Liver (tissue), 9 donors: ENCODE results near the gene WDR20. TPM values are rescaled to one million over a fixed set of nuclear protein-coding genes. Genes with fewer than 3 reads are reported as not detected.

ENCODE experiments used
- DNase-seq: peaks from one replicate; pipeline ENCODE4 v3.0.0-alpha.2; 2017; ENCODE audit warnings: low spot score
- H3K27ac ChIP-seq, 2 donors: one replicate each; pipeline ENCODE4 v1.7.0; 2013; ENCODE audit warnings: inconsistent platforms in 2 of 2, low read length in 2 of 2, control low read depth in 1 of 2, low read depth in 1 of 2, mild to moderate bottlenecking in 1 of 2
- H3K27me3 ChIP-seq, 4 donors: one replicate each; pipeline versions ENCODE4 v1.6.1 to v1.7.0; 2013; ENCODE audit warnings: low read length in 3 of 4, inconsistent platforms in 1 of 4, mild to moderate bottlenecking in 1 of 4, moderate library complexity in 1 of 4; ENCODE audit not compliant: control insufficient read depth in 4 of 4, insufficient read depth in 4 of 4
- H3K36me3 ChIP-seq, 4 donors: one replicate each; pipeline versions ENCODE4 v1.6.1 to v1.7.0; 2013; ENCODE audit warnings: low read length in 3 of 4, mild to moderate bottlenecking in 3 of 4, low read depth in 1 of 4, moderate library complexity in 1 of 4; ENCODE audit not compliant: control insufficient read depth in 4 of 4, insufficient read depth in 3 of 4
- H3K4me1 ChIP-seq, 4 donors: one replicate each; pipeline versions ENCODE4 v1.6.1 to v1.7.0; 2013; ENCODE audit warnings: low read length in 3 of 4, mild to moderate bottlenecking in 3 of 4, moderate library complexity in 1 of 4; ENCODE audit not compliant: control insufficient read depth in 4 of 4, insufficient read depth in 4 of 4
- H3K4me3 ChIP-seq, 3 donors: one replicate each; pipeline versions ENCODE4 v1.6.1 to v1.7.0; 2013; ENCODE audit warnings: low read length in 3 of 3, control low read depth in 1 of 3, low read depth in 1 of 3, mild to moderate bottlenecking in 1 of 3
- H3K9ac ChIP-seq, 2 donors: one replicate each; pipeline ENCODE4 v1.7.0; 2013; ENCODE audit warnings: low read length in 2 of 2, mild to moderate bottlenecking in 2 of 2, moderate library complexity in 2 of 2, control low read depth in 1 of 2, low read depth in 1 of 2
- H3K9me3 ChIP-seq, 4 donors: one replicate each; pipeline versions ENCODE4 v1.6.1 to v1.7.0; 2013; ENCODE audit warnings: low read length in 3 of 4; ENCODE audit not compliant: control insufficient read depth in 4 of 4
- EGR1 ChIP-seq, 2 donors: IDR thresholded peaks; 2 replicates each; pipeline ENCODE4 v1.6.1; 2016 to 2018; ENCODE audit warnings: antibody characterized with exemption in 2 of 2, low read depth in 2 of 2
- FOXA1 ChIP-seq: IDR thresholded peaks from 2 replicates; pipeline ENCODE4 v1.6.1; 2016; ENCODE audit warnings: antibody characterized with exemption
- FOXA2 ChIP-seq: IDR thresholded peaks from 2 replicates; pipeline ENCODE4 v1.6.1; 2016; ENCODE audit warnings: antibody characterized with exemption
- GABPA ChIP-seq, 2 donors: IDR thresholded peaks in 1 of 2; conservative IDR thresholded peaks in 1 of 2; 2 replicates each; pipeline ENCODE4 v1.6.1; 2016; ENCODE audit warnings: antibody characterized with exemption in 2 of 2, mild to moderate bottlenecking in 1 of 2, moderate library complexity in 1 of 2
- HNF4A ChIP-seq, 2 donors: conservative IDR thresholded peaks; 2 replicates each; pipeline ENCODE4 v1.6.1; 2016; ENCODE audit warnings: antibody characterized with exemption in 2 of 2, mild to moderate bottlenecking in 2 of 2
- HNF4G ChIP-seq: IDR thresholded peaks from 2 replicates; pipeline ENCODE4 v1.6.1; 2016; ENCODE audit warnings: antibody characterized with exemption
- JUND ChIP-seq, 2 donors: IDR thresholded peaks; 2 replicates each; pipeline ENCODE4 v1.6.1; 2016; ENCODE audit warnings: antibody characterized with exemption in 2 of 2
- NR2F2 ChIP-seq: IDR thresholded peaks from 2 replicates; pipeline ENCODE4 v1.6.1; 2016; ENCODE audit warnings: antibody characterized with exemption
- RAD21 ChIP-seq, 2 donors: IDR thresholded peaks; 2 replicates each; pipeline ENCODE4 v1.6.1; 2016; ENCODE audit warnings: antibody characterized with exemption in 2 of 2, mild to moderate bottlenecking in 2 of 2
- RXRA ChIP-seq, 2 donors: IDR thresholded peaks; 2 replicates each; pipeline ENCODE4 v1.6.1; 2017 to 2018; ENCODE audit warnings: antibody characterized with exemption in 2 of 2, mild to moderate bottlenecking in 1 of 2
- SP1 ChIP-seq: IDR thresholded peaks from 2 replicates; pipeline ENCODE4 v1.6.1; 2018; ENCODE audit warnings: antibody characterized with exemption, mild to moderate bottlenecking
- TAF1 ChIP-seq: conservative IDR thresholded peaks from 2 replicates; pipeline ENCODE4 v1.6.1; 2016; ENCODE audit warnings: antibody characterized with exemption, mild to moderate bottlenecking
- YY1 ChIP-seq: IDR thresholded peaks from 2 replicates; pipeline ENCODE4 v1.6.1; 2016; ENCODE audit warnings: antibody characterized with exemption, mild to moderate bottlenecking
- WGBS: extraction: QIAGEN DNeasy Blood & Tissue Kit; methylation state at CpG from one replicate; pipeline ENCODE4 v1.1.7; 2013; 5-methylcytosine and 5-hydroxymethylcytosine counted together
- polyA plus RNA-seq, 2 donors: library from polyadenylated mRNA; stranded (reverse) in 1 of 2; unstranded in 1 of 2; fragments of 200-250 nt in 1 of 2; fragments of >200 nt in 1 of 2; fragmentation: Nextera tagmentation in 1 of 2; extraction: Ambion mirVana in 1 of 2; gene quantifications; one replicate each; pipeline versions ENCODE4 v1.2.1 to v1.2.3, GENCODE V29; 2013 to 2015
- total RNA-seq, 2 donors: library from RNA; depleted of rRNA; stranded (reverse); fragments of >200 nt; gene quantifications; one replicate each; pipeline ENCODE4 v1.2.3, GENCODE V29; 2014
- TF ChIP-seq, protein P1 (sequence below): fragments of 150-350 bp; IDR thresholded peaks from 2 replicates; pipeline ENCODE4 v1.5.1; 2017; ENCODE audit warnings: improper control_type of control experiment, low read depth, low read length; ENCODE audit not compliant: missing input control
- TF ChIP-seq, protein P2 (sequence below): IDR thresholded peaks from 2 replicates; pipeline ENCODE4 v1.6.1; 2016; ENCODE audit warnings: antibody characterized with exemption
- TF ChIP-seq, protein P3 (sequence below): IDR thresholded peaks from 2 replicates; pipeline ENCODE4 v1.6.1; 2016; ENCODE audit warnings: antibody characterized with exemption, mild to moderate bottlenecking
- TF ChIP-seq, protein P4 (sequence below): IDR thresholded peaks from 2 replicates; pipeline ENCODE4 v1.6.1; 2016; ENCODE audit warnings: antibody characterized with exemption
- TF ChIP-seq, protein P5 (sequence below): IDR thresholded peaks from 2 replicates; pipeline ENCODE4 v1.6.1; 2016; ENCODE audit warnings: antibody characterized with exemption
- donor health status: healthy.
- donor health status: healthy.
- donor health status: healthy.
- donor health status: healthy.
- donor health status: healthy.

The WDR20 gene
- total and polyA plus RNA-seq, 4 donors = 6.5 to 18.5 (median 11.0) TPM

DNA sequence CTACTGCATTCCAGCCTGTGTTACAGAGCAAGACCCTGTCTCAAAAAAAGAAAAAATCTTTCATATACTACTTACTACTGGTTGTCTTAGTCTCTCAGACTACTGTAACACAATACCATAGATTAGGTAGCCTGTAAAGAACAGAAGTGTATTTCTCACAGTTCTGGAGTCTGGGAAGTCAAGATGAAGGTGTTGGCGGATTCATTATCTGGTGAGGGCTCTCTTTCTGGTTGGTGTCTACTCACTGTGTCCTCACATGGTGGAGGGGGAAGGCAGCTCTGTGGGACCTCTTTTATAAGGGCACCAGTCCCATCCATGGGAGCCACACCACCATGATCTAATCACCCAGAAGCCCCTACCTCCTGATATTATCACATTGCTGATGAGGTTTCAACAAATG is 14.4 kb downstream of the WDR20 start:
- peaks cover 2 to 11% (median 6%) of the 10 kb centered on the region in 4 donors for H3K4me1 ChIP-seq
- H3K4me3 ChIP-seq = no peak overlapping the region
- TF ChIP-seq, protein P1, sequence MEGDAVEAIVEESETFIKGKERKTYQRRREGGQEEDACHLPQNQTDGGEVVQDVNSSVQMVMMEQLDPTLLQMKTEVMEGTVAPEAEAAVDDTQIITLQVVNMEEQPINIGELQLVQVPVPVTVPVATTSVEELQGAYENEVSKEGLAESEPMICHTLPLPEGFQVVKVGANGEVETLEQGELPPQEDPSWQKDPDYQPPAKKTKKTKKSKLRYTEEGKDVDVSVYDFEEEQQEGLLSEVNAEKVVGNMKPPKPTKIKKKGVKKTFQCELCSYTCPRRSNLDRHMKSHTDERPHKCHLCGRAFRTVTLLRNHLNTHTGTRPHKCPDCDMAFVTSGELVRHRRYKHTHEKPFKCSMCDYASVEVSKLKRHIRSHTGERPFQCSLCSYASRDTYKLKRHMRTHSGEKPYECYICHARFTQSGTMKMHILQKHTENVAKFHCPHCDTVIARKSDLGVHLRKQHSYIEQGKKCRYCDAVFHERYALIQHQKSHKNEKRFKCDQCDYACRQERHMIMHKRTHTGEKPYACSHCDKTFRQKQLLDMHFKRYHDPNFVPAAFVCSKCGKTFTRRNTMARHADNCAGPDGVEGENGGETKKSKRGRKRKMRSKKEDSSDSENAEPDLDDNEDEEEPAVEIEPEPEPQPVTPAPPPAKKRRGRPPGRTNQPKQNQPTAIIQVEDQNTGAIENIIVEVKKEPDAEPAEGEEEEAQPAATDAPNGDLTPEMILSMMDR = no peak
- TF ChIP-seq HNF4A (conservative IDR thresholded peaks at IDR 0.05) = no peak
- TF ChIP-seq RAD21 (IDR thresholded peaks at IDR 0.05) = no peak
- TF ChIP-seq SP1 = no peak
- TF ChIP-seq FOXA2 = no peak
- TF ChIP-seq, protein P2, sequence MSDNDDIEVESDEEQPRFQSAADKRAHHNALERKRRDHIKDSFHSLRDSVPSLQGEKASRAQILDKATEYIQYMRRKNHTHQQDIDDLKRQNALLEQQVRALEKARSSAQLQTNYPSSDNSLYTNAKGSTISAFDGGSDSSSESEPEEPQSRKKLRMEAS = no peak
- TF ChIP-seq FOXA1 = no peak
- no peak for TF ChIP-seq YY1
- no peak for TF ChIP-seq GABPA (IDR thresholded peaks at IDR 0.05 in 1 of 2, conservative IDR thresholded peaks at IDR 0.05 in 1 of 2)
- TF ChIP-seq JUND (IDR thresholded peaks at IDR 0.05) = no peak
- no peak for TF ChIP-seq TAF1
- TF ChIP-seq, protein P3, sequence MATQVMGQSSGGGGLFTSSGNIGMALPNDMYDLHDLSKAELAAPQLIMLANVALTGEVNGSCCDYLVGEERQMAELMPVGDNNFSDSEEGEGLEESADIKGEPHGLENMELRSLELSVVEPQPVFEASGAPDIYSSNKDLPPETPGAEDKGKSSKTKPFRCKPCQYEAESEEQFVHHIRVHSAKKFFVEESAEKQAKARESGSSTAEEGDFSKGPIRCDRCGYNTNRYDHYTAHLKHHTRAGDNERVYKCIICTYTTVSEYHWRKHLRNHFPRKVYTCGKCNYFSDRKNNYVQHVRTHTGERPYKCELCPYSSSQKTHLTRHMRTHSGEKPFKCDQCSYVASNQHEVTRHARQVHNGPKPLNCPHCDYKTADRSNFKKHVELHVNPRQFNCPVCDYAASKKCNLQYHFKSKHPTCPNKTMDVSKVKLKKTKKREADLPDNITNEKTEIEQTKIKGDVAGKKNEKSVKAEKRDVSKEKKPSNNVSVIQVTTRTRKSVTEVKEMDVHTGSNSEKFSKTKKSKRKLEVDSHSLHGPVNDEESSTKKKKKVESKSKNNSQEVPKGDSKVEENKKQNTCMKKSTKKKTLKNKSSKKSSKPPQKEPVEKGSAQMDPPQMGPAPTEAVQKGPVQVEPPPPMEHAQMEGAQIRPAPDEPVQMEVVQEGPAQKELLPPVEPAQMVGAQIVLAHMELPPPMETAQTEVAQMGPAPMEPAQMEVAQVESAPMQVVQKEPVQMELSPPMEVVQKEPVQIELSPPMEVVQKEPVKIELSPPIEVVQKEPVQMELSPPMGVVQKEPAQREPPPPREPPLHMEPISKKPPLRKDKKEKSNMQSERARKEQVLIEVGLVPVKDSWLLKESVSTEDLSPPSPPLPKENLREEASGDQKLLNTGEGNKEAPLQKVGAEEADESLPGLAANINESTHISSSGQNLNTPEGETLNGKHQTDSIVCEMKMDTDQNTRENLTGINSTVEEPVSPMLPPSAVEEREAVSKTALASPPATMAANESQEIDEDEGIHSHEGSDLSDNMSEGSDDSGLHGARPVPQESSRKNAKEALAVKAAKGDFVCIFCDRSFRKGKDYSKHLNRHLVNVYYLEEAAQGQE = no peak
- TF ChIP-seq, protein P4, sequence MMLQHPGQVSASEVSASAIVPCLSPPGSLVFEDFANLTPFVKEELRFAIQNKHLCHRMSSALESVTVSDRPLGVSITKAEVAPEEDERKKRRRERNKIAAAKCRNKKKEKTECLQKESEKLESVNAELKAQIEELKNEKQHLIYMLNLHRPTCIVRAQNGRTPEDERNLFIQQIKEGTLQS = no peak
- no peak for TF ChIP-seq HNF4G
- TF ChIP-seq NR2F2 = no peak
- no peak for TF ChIP-seq RXRA (IDR thresholded peaks at IDR 0.05)
- no peak for TF ChIP-seq EGR1 (IDR thresholded peaks at IDR 0.05; ENCODE audit: low read depth in 2 of 2)
- WGBS = 97% methylated on average over 1 of the region's 1 CpG
- H3K9me3 ChIP-seq = no peaks in the 10 kb centered on the region
- H3K27me3 ChIP-seq = no peaks in the 10 kb centered on the region
- no peak for DNase-seq
- peaks cover 0 to 9% (median 1%) of the 10 kb centered on the region in 4 donors for H3K36me3 ChIP-seq
- H3K27ac ChIP-seq = no peak overlapping the region
- H3K9ac ChIP-seq = no peak overlapping the region

DNA sequence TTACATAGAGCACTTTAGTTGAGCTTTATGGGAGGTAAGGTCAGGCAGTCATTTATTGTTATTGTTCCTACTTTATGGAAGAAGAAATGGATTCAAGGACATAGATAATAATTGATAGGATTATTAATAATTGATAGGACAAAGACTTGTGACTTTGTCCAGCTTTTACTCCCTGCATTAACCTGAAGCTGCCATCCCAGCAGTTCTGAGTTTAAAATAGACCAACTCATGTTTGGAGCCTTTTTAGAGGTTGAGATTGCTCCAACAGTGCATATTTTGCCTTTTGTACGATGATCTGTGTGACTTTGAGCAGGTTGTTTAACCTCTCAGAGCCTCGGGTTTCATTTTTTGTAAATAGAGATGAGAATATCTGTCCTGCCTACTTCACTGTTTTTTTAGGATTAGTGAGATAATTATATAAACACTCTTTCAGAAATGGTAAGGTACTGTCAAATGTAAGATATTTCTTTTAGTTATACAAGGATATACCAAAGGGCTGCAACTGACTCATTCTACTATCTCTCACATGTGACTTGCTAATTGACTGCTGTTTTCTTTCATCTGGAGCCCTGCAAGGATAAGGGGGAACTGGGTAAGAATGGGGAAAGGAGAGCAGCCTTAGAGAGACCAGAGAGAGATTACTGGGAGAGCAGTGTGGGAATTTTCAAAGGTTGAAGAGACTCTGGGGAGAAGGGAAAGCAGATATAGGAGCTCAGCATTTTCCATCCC is 15.3 kb downstream of the WDR20 start:
- Histone ChIP-seq H3K4me3 (no peak overlapping the region), H3K9ac (no peak overlapping the region), H3K36me3 (peaks cover 0 to 9% (median 1%) of the 10 kb centered on the region in 4 donors), H3K4me1 (peaks cover 2 to 11% (median 6%) of the 10 kb centered on the region in 4 donors), H3K9me3 (no peaks in the 10 kb centered on the region), H3K27ac (no peak overlapping the region), H3K27me3 (no peaks in the 10 kb centered on the region)
- 29% methylated on average over 2 of the region's 2 CpGs for WGBS
- DNase-seq = no peak
- TF ChIP-seq GABPA (IDR thresholded peaks at IDR 0.05 in 1 of 2, conservative IDR thresholded peaks at IDR 0.05 in 1 of 2) (no peak), YY1 (no peak), HNF4G (no peak), FOXA2 (no peak), TAF1 (no peak), SP1 (no peak), NR2F2 (no peak), EGR1 (IDR thresholded peaks at IDR 0.05; ENCODE audit: low read depth in 2 of 2) (no peak), JUND (IDR thresholded peaks at IDR 0.05) (no peak), RXRA (IDR thresholded peaks at IDR 0.05) (no peak), FOXA1 (no peak), HNF4A (conservative IDR thresholded peaks at IDR 0.05) (no peak), RAD21 (IDR thresholded peaks at IDR 0.05) (no peak)
- TF ChIP-seq, protein P3 = no peak
- TF ChIP-seq, protein P4 = no peak
- TF ChIP-seq, protein P5, sequence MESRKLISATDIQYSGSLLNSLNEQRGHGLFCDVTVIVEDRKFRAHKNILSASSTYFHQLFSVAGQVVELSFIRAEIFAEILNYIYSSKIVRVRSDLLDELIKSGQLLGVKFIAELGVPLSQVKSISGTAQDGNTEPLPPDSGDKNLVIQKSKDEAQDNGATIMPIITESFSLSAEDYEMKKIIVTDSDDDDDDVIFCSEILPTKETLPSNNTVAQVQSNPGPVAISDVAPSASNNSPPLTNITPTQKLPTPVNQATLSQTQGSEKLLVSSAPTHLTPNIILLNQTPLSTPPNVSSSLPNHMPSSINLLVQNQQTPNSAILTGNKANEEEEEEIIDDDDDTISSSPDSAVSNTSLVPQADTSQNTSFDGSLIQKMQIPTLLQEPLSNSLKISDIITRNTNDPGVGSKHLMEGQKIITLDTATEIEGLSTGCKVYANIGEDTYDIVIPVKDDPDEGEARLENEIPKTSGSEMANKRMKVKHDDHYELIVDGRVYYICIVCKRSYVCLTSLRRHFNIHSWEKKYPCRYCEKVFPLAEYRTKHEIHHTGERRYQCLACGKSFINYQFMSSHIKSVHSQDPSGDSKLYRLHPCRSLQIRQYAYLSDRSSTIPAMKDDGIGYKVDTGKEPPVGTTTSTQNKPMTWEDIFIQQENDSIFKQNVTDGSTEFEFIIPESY = no peak
